ENCODE data around the gene CCDC88A. TPM values are rescaled to one million over a fixed set of nuclear protein-coding genes. Genes with fewer than 3 reads are reported as not detected.
"Not testable (repeated sequence)": the region's sequence is repeated elsewhere in the genome, so short reads cannot be mapped to it uniquely, and the experiment has no call there.

Gene CCDC88A
- total RNA-seq, 1 donor = 54.3 TPM

DNA sequence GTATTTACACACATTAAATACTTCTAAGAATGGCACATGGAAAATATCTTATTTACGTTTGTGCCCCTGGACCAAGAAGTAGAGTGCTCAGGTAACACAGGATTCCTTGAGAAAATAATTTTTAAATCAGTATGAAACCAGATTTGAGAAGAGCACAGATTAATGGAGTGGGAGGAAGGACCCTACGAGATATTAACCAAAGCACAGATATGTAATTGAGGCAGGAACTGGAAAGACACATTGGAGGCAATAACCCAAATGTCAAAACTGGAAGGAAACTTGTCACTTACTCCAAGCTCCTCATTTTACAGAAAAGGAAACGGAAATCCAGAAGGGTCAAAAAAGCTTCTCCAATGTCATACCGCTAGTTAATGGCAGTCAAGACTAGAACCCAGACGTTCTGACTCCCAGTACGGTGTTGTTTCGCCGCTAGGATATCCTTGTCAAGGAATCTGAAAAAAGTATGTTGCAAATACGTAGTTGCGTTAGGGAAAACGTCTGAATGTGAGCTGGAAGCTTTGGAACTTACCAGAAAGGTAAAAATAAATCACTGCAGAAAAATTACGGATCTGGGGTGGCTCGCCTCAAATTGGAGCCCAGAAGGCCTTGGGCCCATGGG, 151.3 kb downstream of the CCDC88A start:
- Histone ChIP-seq H3K36me3 (ENCODE audit: insufficient read depth, low read length) (peaks cover 20% of the 10 kb centered on the region), H3K4me3 (ENCODE audit: insufficient read depth, low read length) (peak overlapping the region; percentile 97), H3K4me2 (ENCODE audit: insufficient read depth, low read length) (peak overlapping the region; percentile 90), H3K9me3 (ENCODE audit: low read depth, low read length) (no peaks in the 10 kb centered on the region), H3K27me3 (ENCODE audit: insufficient read depth, low read length) (no peaks in the 10 kb centered on the region), H4K20me1 (ENCODE audit: insufficient read depth, low read length) (no peaks in the 10 kb centered on the region), H3K79me2 (ENCODE audit: insufficient read depth, low read length) (peaks cover 15% of the 10 kb centered on the region), H2AFZ (ENCODE audit: low read length) (peak overlapping the region; percentile 100), H3K4me1 (ENCODE audit: insufficient read depth, low read length) (peaks cover 12% of the 10 kb centered on the region), H3K27ac (ENCODE audit: low read depth, low read length) (peak overlapping the region; percentile 81)
- TF ChIP-seq, protein P1, sequence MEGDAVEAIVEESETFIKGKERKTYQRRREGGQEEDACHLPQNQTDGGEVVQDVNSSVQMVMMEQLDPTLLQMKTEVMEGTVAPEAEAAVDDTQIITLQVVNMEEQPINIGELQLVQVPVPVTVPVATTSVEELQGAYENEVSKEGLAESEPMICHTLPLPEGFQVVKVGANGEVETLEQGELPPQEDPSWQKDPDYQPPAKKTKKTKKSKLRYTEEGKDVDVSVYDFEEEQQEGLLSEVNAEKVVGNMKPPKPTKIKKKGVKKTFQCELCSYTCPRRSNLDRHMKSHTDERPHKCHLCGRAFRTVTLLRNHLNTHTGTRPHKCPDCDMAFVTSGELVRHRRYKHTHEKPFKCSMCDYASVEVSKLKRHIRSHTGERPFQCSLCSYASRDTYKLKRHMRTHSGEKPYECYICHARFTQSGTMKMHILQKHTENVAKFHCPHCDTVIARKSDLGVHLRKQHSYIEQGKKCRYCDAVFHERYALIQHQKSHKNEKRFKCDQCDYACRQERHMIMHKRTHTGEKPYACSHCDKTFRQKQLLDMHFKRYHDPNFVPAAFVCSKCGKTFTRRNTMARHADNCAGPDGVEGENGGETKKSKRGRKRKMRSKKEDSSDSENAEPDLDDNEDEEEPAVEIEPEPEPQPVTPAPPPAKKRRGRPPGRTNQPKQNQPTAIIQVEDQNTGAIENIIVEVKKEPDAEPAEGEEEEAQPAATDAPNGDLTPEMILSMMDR (IDR thresholded peaks at IDR 0.05; ENCODE audit: extremely low read depth, low read depth, low read length) = no peak
- DNase-seq (ENCODE audit: insufficient read length, low spot score, missing footprints) = no peak

DNA sequence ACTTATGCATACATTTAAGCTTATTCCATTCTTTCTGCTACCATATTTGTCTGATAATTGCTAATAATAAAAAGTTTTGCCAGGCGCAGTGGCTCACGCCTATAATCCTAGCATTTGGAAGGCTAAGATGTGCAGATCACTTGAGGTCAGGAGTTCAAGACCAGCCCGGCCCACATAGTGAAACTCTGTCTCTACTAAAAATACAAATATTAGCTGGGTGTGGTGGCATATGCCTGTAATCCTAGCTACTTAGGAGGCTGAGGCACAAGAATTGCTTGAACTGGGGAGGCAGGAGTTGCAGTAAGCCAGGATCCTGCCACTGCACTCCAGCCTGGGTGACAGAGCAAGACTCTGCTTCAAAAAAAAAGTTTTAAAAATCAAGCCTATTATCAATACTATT, 160.1 kb downstream of the CCDC88A start:
- H3K79me2 ChIP-seq (ENCODE audit: insufficient read depth, low read length); H3K9me3 ChIP-seq (ENCODE audit: low read depth, low read length); H3K4me3 ChIP-seq (ENCODE audit: insufficient read depth, low read length); H4K20me1 ChIP-seq (ENCODE audit: insufficient read depth, low read length); H3K27ac ChIP-seq (ENCODE audit: low read depth, low read length); H3K4me1 ChIP-seq (ENCODE audit: insufficient read depth, low read length); DNase-seq (ENCODE audit: insufficient read length, low spot score, missing footprints); H2AFZ ChIP-seq (ENCODE audit: low read length); H3K4me2 ChIP-seq (ENCODE audit: insufficient read depth, low read length); H3K27me3 ChIP-seq (ENCODE audit: insufficient read depth, low read length): not testable (repeated sequence)
- H3K36me3 ChIP-seq (ENCODE audit: insufficient read depth, low read length) = peaks cover 26% of the 10 kb centered on the region

- Histone ChIP-seq H3K4me1 (ENCODE audit: insufficient read depth, low read length) (no peaks in the 10 kb centered on the region), H3K4me3 (ENCODE audit: insufficient read depth, low read length) (no peak overlapping the region), H3K27ac (ENCODE audit: low read depth, low read length) (no peak overlapping the region), H3K9me3 (ENCODE audit: low read depth, low read length) (no peaks in the 10 kb centered on the region), H2AFZ (ENCODE audit: low read length) (no peak overlapping the region), H3K79me2 (ENCODE audit: insufficient read depth, low read length) (no peaks in the 10 kb centered on the region), H3K36me3 (ENCODE audit: insufficient read depth, low read length) (peaks cover 40% of the 10 kb centered on the region), H3K4me2 (ENCODE audit: insufficient read depth, low read length) (no peak overlapping the region), H4K20me1 (ENCODE audit: insufficient read depth, low read length) (no peaks in the 10 kb centered on the region), H3K27me3 (ENCODE audit: insufficient read depth, low read length) (no peaks in the 10 kb centered on the region)
- TF ChIP-seq, protein P1 (IDR thresholded peaks at IDR 0.05; ENCODE audit: extremely low read depth, low read depth, low read length) = no peak
- no peak for DNase-seq (ENCODE audit: insufficient read length, low spot score, missing footprints)
These were observed 166.8 kb downstream of the CCDC88A start for GRCh38 chr2:55252832-55253231.

DNA sequence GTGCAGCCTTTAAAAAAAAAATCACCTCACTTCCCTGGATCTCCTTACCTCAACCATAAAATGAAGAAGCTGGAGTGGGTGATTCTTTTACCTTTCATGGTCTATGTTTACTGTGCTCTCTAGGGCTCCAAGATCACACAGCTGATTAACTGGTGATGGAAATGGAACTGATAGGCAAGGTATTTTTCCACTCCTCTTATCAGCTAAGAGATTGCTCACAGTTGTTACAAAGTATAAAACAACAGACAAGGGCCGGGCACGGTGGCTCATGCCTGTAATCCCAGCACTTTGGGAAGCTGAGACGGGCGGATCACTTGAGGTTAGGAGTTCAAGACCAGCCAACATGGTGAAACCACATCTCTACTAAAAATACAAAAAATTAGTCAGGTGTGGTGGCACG, 172.6 kb downstream of the CCDC88A start:
- H3K27ac ChIP-seq (ENCODE audit: low read depth, low read length) = no peak overlapping the region
- no peaks in the 10 kb centered on the region for H3K9me3 ChIP-seq (ENCODE audit: low read depth, low read length)
- H3K79me2 ChIP-seq (ENCODE audit: insufficient read depth, low read length) = no peaks in the 10 kb centered on the region
- H2AFZ ChIP-seq (ENCODE audit: low read length) = no peak overlapping the region
- no peaks in the 10 kb centered on the region for H3K4me1 ChIP-seq (ENCODE audit: insufficient read depth, low read length)
- H3K27me3 ChIP-seq (ENCODE audit: insufficient read depth, low read length) = no peaks in the 10 kb centered on the region
- no peak overlapping the region for H3K4me2 ChIP-seq (ENCODE audit: insufficient read depth, low read length)
- peaks cover 36% of the 10 kb centered on the region for H3K36me3 ChIP-seq (ENCODE audit: insufficient read depth, low read length)
- DNase-seq (ENCODE audit: insufficient read length, low spot score, missing footprints) = no peak
- no peak overlapping the region for H3K4me3 ChIP-seq (ENCODE audit: insufficient read depth, low read length)
- H4K20me1 ChIP-seq (ENCODE audit: insufficient read depth, low read length) = no peaks in the 10 kb centered on the region
- TF ChIP-seq, protein P1 (IDR thresholded peaks at IDR 0.05; ENCODE audit: extremely low read depth, low read depth, low read length) = no peak
